Stimulated activated CD8-positive, alpha-beta memory T cell treated with anti-CD3 and anti-CD28 coated beads, Interleukin-2, amount 100 ng/mL, for 48 hours (primary cell): Measurements from ENCODE around the gene SPECC1.
"Not testable (repeated sequence)": the region's sequence is repeated elsewhere in the genome, so short reads cannot be mapped to it uniquely, and the experiment has no call there.

Experiments used
- DNase-seq, 2 donors: peaks; one replicate each; pipeline ENCODE4 v3.0.0-alpha.2; 2020; ENCODE audit warnings: low read depth in 2 of 2

The SPECC1 gene

DNA sequence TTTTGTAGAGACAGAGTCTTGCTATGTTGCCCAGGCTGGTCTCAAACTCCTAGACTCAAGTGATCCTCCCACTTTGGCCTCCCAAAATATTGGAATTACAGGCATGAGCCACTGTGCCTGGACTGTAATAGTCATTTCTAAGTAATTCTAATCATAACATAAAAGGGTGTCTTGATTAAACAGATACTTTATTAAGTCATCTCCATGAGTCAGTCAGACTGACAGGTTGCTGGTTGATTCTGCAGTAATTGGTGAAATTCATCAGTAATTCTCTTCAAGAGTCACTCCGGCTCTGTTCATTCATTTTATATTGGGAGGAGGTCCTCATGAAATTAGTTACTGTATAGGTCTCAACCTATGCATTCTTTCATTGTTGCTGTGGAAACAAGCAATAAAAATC, 85.6 kb downstream of the SPECC1 start:
- DNase-seq: no peak

DNA sequence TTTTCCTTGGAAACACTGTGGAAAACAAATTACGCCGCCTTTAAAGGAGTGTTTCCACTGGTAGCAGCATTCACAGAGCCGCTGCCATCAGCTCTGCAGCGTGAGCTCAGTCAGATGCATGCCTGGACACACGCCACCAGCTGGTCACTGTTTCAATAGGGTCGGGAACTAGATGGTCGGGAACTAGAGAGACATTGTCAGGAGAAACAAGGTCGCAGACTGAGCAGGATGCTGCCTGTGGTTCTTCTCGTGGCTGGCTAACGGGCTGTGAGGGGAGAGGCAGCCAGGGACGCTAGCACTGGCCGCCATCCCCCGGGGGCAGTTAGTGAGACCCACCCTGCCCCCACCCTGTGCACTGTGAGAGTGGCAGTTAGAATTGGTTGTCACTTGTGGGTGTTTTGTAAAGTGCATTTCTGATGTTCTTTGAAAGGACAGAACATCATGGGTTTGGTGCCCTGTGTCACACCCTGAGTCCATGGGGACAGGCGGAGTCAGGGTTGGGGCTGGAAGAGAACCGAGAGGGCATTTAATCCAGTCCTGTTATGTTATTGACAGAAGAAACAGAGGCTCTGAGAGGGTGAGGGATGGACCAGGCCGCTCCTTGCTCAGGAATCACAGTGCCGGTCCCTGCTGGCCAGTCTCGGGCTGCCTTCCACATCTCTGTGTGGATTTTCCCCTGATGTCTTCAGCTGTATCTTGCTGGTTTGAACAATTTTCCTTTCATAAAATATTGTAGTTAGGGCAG, 86.3 kb downstream of the SPECC1 start:
- DNase-seq: no peak

DNA sequence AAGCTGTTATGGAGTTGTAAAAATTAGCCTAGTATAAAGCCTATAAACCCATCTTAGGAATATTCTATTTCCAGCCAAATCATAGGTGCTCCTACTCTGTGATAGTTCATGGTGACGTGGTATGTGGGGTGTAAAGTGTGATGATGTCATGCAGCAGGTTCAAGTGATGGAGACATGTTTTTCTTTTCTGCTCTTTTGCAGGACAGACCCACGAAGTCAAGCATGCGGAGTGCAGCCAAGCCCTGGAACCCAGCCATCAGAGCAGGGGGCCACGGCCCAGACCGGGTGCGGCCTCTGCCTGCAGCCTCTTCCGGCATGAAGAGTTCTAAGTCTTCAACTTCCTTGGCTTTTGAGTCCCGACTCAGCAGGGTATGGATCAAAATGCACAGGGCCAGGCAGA, 87.3 kb downstream of the SPECC1 start:
- no peak for DNase-seq

DNA sequence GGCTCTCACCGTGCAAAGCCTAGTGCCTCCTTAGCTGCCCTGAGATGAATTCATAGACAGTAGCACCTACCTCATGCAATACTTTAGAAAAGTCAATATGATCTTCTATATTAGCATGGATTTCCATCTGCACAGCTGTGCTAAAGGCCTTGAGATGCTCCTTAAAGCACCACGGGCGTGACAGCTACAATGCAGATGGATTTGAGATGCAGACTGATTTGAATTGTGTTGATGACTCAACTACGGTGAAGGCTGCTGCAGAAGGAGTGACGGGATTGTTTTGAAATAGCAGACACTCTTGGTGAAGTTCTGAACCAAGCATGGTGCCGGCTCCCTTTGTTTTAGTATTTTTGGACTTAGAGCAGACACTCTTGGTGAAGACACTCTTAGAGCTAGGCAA, 88.2 kb downstream of the SPECC1 start:
- DNase-seq: no peak

DNA sequence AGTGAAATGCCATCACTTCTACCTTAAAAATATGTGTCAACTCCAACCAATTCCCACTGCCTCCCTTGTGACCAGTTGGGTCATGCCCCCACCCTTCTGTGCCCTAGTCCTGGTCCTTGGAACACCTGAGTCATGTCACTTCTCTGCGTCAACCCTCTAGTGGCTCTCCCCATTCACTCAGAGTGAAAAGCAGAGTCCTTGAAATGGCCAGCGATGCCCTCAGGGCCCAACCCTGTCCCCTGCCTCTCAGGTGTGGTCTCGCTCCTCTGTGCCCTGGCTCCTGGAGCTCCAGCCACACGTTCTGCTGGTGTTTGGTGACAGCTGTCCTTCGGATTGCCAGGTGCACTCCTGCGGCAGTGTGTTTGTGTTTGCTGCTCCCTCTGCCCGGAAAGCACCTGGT, 89.2 kb downstream of the SPECC1 start:
- no peak for DNase-seq

DNA sequence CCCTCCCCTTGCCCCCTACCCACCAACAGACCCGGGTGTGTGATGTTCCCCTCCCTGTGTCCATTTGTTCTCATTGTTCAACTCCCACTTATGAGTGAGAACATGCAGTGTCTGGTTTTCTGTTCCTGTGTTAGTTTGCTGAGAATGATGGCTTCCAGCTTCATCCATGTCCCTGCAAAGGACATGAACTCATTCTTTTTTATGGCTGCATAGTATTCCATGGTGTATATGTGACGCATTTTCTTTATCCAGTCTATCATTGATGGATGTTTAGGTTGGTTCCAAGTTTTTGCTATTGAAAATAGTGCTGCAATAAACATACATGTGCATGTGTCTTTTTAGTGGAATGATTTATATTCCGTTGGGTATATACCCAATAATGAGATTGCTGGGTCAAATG, 91.6 kb downstream of the SPECC1 start:
- not testable (repeated sequence) for DNase-seq

DNA sequence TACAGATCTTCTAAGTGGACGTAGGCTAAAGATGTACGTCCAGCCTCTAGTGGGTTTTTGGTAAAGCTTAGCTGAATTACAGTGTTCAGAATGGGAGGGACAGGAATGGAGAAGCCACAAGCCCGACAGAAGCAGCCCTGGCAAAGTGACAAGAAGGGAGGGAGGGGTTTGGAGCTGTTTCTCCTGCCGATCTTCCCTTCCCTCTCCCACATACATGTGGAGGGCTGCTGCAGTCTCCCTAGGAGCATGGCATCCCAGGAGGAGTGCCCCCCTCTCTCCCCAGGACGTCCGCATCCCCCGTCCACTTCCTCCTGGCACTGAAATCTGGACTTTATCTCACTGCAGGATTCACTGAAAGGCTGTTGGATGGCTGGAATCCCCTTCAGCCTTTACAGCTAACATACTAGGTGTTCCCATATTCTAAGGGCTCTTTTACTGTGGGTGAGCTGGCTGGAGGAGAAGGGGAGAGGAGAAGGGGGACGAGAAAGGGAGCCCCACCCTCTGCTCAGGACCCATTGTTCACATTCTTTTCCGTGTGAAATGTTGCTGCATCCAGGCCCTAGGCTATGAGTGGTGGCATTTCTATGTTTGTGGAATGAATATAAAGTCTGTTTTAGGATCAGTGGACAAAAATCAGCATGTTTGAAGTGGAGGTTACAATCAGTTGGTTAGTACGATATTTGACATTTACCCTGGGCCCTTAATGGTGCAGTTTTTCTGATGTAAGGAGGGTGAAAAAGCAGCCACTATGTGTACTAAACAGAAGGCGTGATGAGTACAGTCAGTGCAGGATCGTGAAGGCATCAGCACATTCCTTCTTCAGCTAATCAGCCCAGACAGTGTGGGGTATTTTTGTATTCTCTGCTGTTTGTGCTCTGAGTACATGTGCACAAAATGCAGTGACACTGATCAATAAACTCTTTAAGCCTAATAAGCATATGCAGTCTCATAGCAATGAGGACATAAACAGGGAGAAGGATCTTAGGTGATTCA, 94.6 kb downstream of the SPECC1 start:
- no peak for DNase-seq

DNA sequence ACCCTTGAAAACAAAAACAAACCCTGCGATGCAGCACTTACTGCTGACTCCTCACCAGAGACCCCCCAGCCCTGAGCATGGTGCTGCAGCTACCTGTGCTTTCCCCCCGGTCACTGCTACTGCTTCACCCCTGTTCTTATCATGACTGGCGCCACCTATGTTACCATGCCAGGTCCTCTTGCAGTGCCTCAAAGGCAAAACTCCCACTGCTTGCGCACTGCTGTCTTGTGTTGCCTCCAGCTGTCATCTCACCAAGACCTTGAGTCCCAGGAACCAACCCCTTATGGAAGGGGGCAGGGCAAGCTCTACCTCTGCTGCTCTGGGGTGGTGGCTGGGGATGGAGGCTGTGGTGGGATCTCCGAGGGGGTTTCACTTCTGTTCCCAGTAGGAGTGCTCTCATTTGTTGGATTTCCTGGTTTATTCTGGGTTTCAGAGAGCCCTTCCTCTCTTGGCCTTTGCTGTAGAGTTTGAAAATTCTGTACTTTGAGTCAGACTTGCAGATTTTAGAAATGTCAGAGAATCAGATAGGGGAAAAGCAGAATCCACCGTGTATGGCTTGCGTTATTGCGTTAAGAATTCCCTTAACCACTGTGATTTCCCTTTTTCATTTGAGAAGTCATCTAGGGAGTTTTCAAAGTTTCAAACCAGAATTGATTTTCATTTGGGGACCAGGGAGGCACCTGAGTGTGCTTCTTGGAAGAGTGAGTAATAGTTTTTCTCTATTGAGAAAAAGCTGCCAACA, 96.6 kb downstream of the SPECC1 start:
- DNase-seq: no peak

DNA sequence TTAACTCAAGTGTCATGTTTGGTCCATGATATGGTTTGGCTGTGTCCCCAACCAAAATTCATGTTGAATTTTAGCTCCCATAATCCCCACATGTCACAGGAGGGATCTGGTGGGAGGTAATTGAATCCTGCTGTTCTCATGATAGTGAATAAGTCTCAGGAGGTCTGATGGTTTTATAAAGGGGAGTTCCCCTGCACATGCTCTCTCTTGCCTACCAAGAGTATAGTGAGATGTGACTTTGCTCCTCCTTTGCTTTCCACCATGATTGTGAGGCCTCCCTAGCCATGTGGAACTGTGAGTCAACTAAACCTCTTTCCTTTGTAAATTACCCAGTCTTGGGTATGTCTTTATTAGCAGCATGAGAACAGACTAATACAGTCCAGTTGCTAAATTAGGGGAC, 97.3 kb downstream of the SPECC1 start:
- not testable (repeated sequence) for DNase-seq

DNA sequence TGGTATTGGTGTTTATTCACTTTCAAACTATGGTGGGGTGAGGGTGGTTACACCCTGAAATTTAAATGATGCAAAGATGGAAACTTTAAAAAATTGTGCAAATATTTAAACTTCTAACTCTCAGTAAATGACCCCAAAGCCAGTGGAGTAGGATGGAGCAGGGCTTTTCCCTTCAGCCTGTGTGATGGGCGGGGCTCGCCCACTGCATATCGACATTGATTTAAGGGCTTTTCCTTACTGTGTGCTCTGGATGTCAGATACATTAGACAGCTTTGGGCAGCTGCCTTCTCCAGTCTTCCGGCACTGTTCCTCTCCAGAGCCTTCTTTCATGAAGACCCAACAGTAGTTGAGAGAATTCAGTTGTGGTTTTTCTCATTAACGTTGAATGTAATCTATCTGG, 99.9 kb downstream of the SPECC1 start:
- DNase-seq: no peak

DNA sequence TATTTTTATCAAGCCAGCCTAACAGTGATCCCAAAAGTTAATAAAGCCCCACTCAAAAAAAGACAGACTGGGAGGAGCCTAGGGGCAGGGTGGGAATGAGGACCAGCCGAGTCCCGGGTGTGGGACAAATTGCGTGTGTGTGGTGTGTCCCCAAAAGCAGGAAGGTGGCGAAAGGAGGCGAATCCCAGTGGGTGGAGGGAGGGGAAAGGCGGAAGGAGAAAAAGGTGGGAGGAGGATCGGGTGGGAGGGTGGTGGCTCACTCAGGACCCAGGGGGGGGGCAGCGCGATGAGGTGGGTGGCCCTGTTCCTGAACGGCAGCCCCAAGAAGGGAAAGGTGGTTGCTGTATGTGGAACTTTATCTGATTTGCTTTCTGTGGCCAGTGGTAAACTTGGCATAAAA, 102.4 kb downstream of the SPECC1 start:
- no peak for DNase-seq

DNA sequence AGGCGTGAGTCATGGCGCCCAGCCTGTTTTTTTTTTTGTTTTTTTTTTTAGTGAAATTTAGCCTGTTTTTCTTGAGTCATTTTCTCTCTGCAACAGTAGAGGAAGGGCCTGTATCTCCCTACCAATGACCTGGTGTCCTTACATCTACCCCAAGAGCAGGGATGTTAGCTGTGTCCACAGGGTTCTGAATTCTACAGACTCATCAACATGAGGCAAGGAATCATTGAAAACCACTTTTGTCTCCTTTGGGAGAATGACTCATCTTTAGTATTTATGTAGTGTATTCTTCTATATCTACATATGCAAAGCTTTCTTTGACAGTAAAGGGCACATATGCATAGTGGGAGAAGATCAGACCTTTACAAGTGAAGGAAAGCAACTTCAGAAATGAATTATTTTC, 105.3 kb downstream of the SPECC1 start:
- DNase-seq: no peak

DNA sequence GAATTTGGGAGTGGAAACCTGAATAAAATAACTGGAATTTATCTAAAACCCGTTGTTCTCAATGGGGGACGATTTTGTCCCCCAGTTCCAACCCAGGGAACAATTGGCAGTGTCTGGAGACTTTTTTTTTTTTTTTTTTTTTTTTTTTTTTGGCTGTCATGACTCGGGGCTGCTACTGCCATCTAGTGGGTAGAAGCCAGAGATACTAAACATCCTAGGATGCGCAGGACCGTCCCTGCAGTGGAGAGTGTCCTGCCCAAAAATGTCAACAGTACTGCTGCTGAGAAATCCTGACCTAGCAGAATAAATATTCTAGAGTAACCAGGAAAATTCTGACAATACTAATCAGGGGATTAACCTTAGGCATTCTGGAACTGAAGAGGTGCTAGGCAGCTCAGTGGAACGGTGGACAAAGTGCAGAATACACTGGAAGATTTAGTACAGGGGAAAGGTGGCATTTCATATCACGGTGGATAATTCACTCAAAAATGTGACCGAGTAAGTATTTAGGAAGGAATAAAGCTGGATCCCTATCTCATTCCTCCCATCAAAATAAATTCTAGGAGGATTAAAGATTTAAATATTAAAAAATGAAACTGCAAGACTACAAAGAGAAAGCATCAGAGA, 107.6 kb downstream of the SPECC1 start:
- DNase-seq: peak; percentile 16 to 26

DNA sequence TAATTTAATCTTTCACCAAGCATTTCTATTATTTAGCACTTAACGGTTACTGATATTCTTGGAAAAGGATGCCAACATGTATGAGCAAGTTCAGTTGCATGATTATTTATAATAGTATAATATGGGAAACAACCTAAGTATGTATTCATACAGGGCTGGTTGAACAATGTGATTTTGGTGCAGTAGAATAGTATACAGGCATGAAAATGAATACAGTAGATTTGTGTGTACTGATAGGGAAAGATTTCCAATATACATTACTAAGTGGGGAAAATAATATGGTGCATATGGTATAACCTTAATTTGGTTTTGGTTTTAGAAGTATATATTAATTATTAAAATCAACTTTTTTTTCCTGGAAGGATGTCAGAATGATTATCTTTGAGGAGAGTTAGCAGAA, 109.1 kb downstream of the SPECC1 start:
- no peak for DNase-seq

DNA sequence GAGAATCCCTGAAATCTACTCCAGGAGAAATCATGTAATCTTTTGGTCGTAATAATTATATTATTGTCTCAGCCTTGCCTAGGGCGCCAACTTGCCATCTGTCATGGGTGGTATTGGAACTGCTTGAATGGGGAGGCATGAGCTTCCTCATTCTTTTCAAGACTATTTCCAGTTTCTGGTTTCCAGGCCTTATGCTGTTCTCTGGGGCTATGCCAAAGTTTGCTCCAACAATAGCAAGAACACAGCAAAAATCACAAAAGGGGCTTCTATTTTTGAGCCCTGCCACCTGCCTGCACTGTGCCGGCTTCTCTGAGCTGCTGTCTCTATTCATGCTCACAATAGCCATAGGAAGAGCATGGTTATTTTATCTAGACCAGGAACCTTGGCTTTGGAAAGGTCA, 111.7 kb downstream of the SPECC1 start:
- DNase-seq: no peak

DNA sequence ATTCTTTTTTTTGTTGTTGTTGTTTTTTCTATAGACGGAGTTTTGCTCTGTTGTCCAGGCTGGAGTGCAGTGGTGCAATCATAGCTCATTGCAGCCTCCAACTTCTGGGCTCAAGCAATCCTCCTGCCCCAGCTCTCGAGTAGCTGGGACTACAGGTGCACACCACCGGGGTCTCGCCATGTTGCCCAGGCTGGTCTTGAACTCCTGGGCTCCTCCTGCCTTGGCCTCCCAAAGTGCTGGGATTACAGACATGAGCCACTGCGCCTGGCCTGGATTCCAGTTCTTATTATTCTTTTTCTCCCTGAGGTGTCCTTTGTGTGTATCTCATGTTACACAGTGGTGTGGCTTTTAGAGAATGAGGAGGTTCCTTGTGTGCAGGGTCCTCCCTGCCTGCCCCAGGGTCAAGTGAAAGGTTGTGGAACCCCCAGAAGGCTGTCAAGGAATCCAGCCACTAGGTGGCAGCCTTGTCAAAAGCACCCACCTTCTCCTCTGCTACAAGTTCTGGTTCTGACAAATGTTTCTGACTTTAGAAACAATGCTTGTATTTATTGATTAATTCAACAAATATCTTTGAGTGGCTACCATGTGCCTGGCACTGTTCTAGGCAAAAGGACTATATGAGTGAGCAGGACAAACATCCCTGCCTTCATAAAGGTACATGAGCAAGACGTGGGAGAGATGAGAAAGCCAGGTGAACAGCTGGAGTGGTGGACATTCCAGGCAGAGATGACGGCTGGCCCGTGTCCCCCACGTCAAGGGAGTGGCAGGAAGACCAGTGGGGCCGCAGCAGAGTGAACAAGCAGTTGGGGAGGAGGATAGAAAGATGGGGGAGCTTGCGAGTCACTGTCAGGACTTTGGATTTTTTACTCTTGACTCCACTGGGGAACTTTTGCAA, 112.4 kb downstream of the SPECC1 start:
- peak; percentile 35 to 56 for DNase-seq

DNA sequence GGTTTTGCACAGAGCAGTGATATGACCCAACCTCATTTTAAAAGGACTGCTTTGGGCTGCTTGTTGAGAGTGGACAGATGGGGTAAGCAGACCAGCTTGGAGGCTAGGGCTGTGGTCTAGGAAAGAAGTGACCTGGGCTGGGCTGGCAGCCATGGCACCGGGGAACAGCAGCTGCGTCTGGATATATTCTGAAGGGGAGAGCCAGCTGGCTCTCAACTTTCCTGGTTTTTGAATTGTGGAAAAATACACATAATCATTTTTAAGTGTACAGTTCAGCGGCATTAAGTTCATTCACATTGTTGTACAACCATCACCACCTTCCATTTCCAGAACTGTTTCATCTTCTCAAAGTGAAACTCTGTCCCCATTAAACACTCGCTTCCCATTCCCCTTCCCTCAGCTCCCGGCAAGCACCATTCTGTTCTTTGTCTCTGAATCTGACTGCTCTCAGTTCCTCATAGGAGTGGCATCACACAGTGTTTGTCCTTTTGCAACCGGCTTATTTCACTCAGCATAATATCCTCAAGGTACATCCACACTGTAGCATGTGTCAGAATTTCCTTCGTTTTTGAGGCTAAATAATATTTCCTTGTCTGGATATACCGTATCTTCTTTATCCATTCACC, 113.2 kb downstream of the SPECC1 start:
- DNase-seq: no peak

DNA sequence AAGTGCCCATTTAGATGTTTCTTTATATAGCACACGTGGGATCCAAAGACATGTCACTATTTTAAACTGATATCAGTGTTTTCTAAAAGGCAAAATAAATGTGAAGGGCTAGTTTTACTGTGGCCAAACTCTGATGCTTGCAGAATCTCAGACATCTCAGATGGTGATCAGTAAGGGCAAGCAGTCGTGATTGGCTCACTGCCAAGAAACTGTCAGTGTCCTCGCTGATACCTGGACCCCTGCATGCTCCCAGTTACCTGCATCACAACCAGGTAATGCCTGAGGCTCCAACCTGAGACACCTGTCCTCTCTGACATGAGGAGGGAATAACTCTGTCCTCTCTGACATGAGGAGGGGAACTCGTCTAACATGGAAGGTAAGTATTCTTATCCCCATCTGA, 114.0 kb downstream of the SPECC1 start:
- no peak for DNase-seq

DNA sequence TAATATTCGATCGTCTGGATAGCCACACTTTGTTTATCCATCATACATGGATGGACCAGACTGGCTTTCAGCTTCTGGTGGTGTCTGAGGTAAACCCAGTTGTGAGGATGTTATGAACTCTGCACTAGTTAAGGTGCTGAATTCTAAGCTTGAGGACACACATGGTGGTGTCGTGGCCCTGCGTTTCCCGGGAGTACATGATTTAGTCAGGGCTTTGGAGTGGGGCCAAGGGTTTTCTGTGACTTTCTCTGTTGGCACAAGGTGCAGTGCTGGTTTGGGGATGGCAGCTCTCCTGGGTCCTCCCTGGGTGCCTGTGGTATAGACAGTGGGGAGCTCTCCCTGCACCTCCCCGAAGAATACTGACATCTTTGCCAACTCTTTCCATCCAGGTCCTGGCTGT, 116.6 kb downstream of the SPECC1 start:
- DNase-seq: no peak

DNA sequence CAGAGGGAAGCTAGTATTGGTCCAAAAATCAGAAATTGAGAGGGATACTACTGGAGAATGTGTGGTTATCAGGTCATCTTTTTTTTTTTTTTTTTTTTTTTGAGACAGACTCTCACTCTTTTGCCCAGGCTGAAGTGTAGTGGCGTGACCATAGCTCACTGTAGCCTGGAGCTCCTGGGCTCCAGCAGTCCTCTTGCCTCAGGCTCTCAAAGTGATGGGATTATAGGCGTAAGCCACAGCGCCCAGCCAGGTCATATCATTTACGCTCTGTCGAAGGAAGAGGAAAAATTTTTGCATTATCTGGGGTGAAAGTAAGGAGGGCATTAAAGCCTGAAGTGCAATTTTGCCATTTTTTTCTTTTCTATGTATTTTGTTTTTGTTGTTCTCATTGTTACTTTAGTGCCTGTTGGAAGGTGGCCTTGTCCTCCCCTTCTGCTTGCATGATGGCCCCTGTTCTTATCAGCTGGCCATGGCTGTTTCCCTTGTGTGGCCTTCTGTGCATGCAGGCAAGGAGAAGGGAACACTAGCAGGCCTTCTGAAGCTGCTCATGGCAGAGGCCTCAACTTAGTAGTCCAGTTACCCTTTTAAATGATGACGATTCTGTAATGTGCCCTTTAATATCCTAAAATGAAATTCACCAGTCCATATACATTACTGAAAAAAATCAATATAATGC, 118.3 kb downstream of the SPECC1 start:
- no peak for DNase-seq
